Measurements from ENCODE around the gene SSBP4.

DNA sequence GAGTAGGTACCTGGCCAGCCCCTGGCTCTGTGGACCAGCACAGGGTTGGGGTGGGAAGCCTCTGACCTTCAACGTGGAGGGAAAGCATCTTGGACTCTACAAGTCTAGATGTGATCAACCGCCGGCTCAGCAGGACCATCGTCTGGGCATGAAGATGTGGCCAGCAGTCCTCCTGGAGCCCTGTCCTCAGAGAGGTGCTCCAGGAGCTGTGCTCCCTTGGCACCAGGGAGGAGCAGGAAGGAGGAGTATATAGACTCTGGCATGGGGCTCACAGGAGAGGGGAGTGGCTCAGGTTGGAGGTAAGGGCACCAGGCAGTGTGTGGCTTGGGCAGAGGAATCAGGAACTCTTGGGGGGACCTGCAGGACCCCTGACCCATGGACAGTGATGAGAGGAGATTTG lies 37.1 kb downstream of the SSBP4 start:
- TF ChIP-seq, protein P1, sequence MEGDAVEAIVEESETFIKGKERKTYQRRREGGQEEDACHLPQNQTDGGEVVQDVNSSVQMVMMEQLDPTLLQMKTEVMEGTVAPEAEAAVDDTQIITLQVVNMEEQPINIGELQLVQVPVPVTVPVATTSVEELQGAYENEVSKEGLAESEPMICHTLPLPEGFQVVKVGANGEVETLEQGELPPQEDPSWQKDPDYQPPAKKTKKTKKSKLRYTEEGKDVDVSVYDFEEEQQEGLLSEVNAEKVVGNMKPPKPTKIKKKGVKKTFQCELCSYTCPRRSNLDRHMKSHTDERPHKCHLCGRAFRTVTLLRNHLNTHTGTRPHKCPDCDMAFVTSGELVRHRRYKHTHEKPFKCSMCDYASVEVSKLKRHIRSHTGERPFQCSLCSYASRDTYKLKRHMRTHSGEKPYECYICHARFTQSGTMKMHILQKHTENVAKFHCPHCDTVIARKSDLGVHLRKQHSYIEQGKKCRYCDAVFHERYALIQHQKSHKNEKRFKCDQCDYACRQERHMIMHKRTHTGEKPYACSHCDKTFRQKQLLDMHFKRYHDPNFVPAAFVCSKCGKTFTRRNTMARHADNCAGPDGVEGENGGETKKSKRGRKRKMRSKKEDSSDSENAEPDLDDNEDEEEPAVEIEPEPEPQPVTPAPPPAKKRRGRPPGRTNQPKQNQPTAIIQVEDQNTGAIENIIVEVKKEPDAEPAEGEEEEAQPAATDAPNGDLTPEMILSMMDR (IDR thresholded peaks at IDR 0.05), result no peak
- TF ChIP-seq, protein P2, sequence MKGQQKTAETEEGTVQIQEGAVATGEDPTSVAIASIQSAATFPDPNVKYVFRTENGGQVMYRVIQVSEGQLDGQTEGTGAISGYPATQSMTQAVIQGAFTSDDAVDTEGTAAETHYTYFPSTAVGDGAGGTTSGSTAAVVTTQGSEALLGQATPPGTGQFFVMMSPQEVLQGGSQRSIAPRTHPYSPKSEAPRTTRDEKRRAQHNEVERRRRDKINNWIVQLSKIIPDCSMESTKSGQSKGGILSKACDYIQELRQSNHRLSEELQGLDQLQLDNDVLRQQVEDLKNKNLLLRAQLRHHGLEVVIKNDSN (IDR thresholded peaks at IDR 0.05; ENCODE audit: borderline replicate concordance, low read depth), result no peak
- no peak for TF ChIP-seq EP300 (IDR thresholded peaks at IDR 0.05; ENCODE audit: borderline replicate concordance in 1 of 2, low read depth in 1 of 2, low read length in 1 of 2)
- TF ChIP-seq FOSL2 (IDR thresholded peaks at IDR 0.05; ENCODE audit: borderline replicate concordance, low read depth), result no peak
- TF ChIP-seq, protein P3, sequence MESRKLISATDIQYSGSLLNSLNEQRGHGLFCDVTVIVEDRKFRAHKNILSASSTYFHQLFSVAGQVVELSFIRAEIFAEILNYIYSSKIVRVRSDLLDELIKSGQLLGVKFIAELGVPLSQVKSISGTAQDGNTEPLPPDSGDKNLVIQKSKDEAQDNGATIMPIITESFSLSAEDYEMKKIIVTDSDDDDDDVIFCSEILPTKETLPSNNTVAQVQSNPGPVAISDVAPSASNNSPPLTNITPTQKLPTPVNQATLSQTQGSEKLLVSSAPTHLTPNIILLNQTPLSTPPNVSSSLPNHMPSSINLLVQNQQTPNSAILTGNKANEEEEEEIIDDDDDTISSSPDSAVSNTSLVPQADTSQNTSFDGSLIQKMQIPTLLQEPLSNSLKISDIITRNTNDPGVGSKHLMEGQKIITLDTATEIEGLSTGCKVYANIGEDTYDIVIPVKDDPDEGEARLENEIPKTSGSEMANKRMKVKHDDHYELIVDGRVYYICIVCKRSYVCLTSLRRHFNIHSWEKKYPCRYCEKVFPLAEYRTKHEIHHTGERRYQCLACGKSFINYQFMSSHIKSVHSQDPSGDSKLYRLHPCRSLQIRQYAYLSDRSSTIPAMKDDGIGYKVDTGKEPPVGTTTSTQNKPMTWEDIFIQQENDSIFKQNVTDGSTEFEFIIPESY (IDR thresholded peaks at IDR 0.05; ENCODE audit: borderline replicate concordance, low read depth), result no peak
- TF ChIP-seq YY1 (IDR thresholded peaks at IDR 0.05; ENCODE audit: low read depth), result no peak
- no peak for TF ChIP-seq GABPA (IDR thresholded peaks at IDR 0.05; ENCODE audit: low read depth)
- TF ChIP-seq, protein P4, sequence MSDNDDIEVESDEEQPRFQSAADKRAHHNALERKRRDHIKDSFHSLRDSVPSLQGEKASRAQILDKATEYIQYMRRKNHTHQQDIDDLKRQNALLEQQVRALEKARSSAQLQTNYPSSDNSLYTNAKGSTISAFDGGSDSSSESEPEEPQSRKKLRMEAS (IDR thresholded peaks at IDR 0.05; ENCODE audit: low read depth), result no peak
- no peak for TF ChIP-seq JUND (IDR thresholded peaks at IDR 0.05)
- TF ChIP-seq GATA2 (CRISPR knock-in tag; IDR thresholded peaks at IDR 0.05), result no peak
- no peak for TF ChIP-seq RCOR1 (IDR thresholded peaks at IDR 0.05; ENCODE audit: low read length)
